ENCODE results near the gene TMEM208.

- TF ChIP-seq CHD1 (IDR thresholded peaks at IDR 0.05; ENCODE audit: low read depth, low read length): no peak
- TF ChIP-seq NANOG (IDR thresholded peaks at IDR 0.05; ENCODE audit: insufficient read depth, low read depth, low read length, poor library complexity, severe bottlenecking): no peak
- TF ChIP-seq TAF1 (IDR thresholded peaks at IDR 0.05; ENCODE audit: low read depth, low read length): no peak
- TF ChIP-seq GABPA (IDR thresholded peaks at IDR 0.05; ENCODE audit: borderline replicate concordance, insufficient read depth, low read length): no peak
- no peak for TF ChIP-seq TEAD4 (IDR thresholded peaks at IDR 0.05; ENCODE audit: low read depth, low read length)
- TF ChIP-seq, protein P1, sequence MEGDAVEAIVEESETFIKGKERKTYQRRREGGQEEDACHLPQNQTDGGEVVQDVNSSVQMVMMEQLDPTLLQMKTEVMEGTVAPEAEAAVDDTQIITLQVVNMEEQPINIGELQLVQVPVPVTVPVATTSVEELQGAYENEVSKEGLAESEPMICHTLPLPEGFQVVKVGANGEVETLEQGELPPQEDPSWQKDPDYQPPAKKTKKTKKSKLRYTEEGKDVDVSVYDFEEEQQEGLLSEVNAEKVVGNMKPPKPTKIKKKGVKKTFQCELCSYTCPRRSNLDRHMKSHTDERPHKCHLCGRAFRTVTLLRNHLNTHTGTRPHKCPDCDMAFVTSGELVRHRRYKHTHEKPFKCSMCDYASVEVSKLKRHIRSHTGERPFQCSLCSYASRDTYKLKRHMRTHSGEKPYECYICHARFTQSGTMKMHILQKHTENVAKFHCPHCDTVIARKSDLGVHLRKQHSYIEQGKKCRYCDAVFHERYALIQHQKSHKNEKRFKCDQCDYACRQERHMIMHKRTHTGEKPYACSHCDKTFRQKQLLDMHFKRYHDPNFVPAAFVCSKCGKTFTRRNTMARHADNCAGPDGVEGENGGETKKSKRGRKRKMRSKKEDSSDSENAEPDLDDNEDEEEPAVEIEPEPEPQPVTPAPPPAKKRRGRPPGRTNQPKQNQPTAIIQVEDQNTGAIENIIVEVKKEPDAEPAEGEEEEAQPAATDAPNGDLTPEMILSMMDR (IDR thresholded peaks at IDR 0.05; ENCODE audit: control extremely low read depth in 1 of 3, insufficient read depth in 1 of 3, low read depth in 1 of 3, low read length in 3 of 3): no peak
- no peak for TF ChIP-seq POLR2A (IDR thresholded peaks at IDR 0.05; ENCODE audit: control extremely low read depth in 1 of 2, low read depth in 2 of 2, low read length in 2 of 2)
- TF ChIP-seq BRCA1 (IDR thresholded peaks at IDR 0.05; ENCODE audit: low read depth, low read length): no peak
- no peak for TF ChIP-seq EZH2 (IDR thresholded peaks at IDR 0.05; ENCODE audit: low read depth, low read length, severe bottlenecking)
- no peak for TF ChIP-seq POLR2AphosphoS5 (IDR thresholded peaks at IDR 0.05; ENCODE audit: low read depth, low read length)
These were observed 15.3 kb downstream of the TMEM208 start for GRCh38 chr16:67242138-67242730.
